Erythroblast (primary cell): Measurements from ENCODE around the gene TTF1.

Experiments
- DNase-seq, 2 experiments: peaks; one replicate each; lab custom pipeline; 2025; lab: John Stamatoyannopoulos, UW
- GATA1 ChIP-seq: IDR thresholded peaks from 2 replicates; pipeline ENCODE4 v1.6.1; 2011; ENCODE audit warnings: low read depth, mild to moderate bottlenecking, control low read depth, low read length, moderate library complexity
- POLR2A ChIP-seq: IDR thresholded peaks from 2 replicates; pipeline ENCODE4 v1.6.1; 2011; ENCODE audit warnings: mild to moderate bottlenecking, low read length

Gene TTF1

GRCh38 chr9:132327537-132327936 is 79.1 kb downstream of the TTF1 start:
- DNase-seq: no peak
- TF ChIP-seq GATA1 (no peak), POLR2A (no peak)
